HG03060 (cell line): Measurements from ENCODE around the gene ZXDC.

Experiments used
- ATAC-seq: cut with Tn5 transposase; IDR thresholded peaks from one replicate; pipeline ENCODE4 v1.9.1; 2021; ENCODE audit warnings: low read depth, moderate number of reproducible peaks; ENCODE audit not compliant: unreplicated experiment

Gene ZXDC

GRCh38 chr3:126439968-126440708, 35.6 kb downstream of the ZXDC start:
- ATAC-seq = no peak

GRCh38 chr3:126439346-126439967, 36.2 kb downstream of the ZXDC start:
- ATAC-seq = no peak

GRCh38 chr3:126438746-126439145, 36.9 kb downstream of the ZXDC start:
- ATAC-seq = no peak

GRCh38 chr3:126438186-126438585, 37.5 kb downstream of the ZXDC start:
- ATAC-seq = no peak

GRCh38 chr3:126436826-126437717, 38.6 kb downstream of the ZXDC start:
- no peak for ATAC-seq

- ATAC-seq = no peak
Measured at GRCh38 chr3:126435456-126436315, 40.0 kb downstream of the ZXDC start.

- no peak for ATAC-seq
Measured at GRCh38 chr3:126434931-126435411, 40.7 kb downstream of the ZXDC start.

GRCh38 chr3:126434264-126434590, 41.5 kb downstream of the ZXDC start:
- no peak for ATAC-seq

- no peak for ATAC-seq
Measured at GRCh38 chr3:126433496-126434263, 42.0 kb downstream of the ZXDC start.

- no peak for ATAC-seq
Measured at GRCh38 chr3:126433105-126433430, 42.6 kb downstream of the ZXDC start.

GRCh38 chr3:126432361-126433104, 43.2 kb downstream of the ZXDC start:
- ATAC-seq = no peak

- ATAC-seq = no peak
Measured at GRCh38 chr3:126431103-126431534, 44.6 kb downstream of the ZXDC start.

GRCh38 chr3:126424751-126425150, 50.9 kb downstream of the ZXDC start:
- no peak for ATAC-seq

GRCh38 chr3:126424039-126424717, 51.5 kb downstream of the ZXDC start:
- ATAC-seq = no peak

- no peak for ATAC-seq
Measured at GRCh38 chr3:126423191-126424038, 52.3 kb downstream of the ZXDC start.

GRCh38 chr3:126422571-126423091, 53.1 kb downstream of the ZXDC start:
- no peak for ATAC-seq

- no peak for ATAC-seq
Measured at GRCh38 chr3:126422121-126422520, 53.6 kb downstream of the ZXDC start.
